OCI-LY7 (cell line): ENCODE measurements around the gene LRTM1. TPM values are rescaled to one million over a fixed set of nuclear protein-coding genes. Genes with fewer than 3 reads are reported as not detected.

Experiments used
- BruUV-seq: library from RNA; stranded (reverse); fragments of 400-500 nt; replicated peaks from 2 replicates; lab custom pipeline; 2021; lab: Mats Ljungman, UMichigan
- CTCF ChIA-PET: fragments of 300-600 bp; sonication (Branson Sonifier 250); formaldehyde crosslinking; loops from one replicate; lab custom pipeline; 2022; ENCODE audit warnings: antibody characterized with exemption; ENCODE audit not compliant: unreplicated experiment; lab: Charles Lee
- POLR2A ChIA-PET: fragments of 300-600 bp; sonication (Branson Sonifier 250); formaldehyde crosslinking; loops from one replicate; lab custom pipeline; 2022; ENCODE audit warnings: antibody characterized with exemption; lab: Charles Lee
- DNase-seq: peaks from one replicate; pipeline ENCODE4 v3.0.0-alpha.2; 2015; ENCODE audit warnings: low spot score
- H2AFZ ChIP-seq: fragments of 200-600 bp; sonication (generic), shearing (Covaris generic); 2 replicates; pipeline ENCODE4 v1.6.1; 2014; ENCODE audit warnings: mild to moderate bottlenecking, antibody characterized with exemption, low read length, moderate library complexity
- H3K27ac ChIP-seq: fragments of 200-600 bp; sonication (generic); 2 replicates; pipeline ENCODE4 v1.5.1; 2014; ENCODE audit warnings: mixed run types, low read depth, mild to moderate bottlenecking, moderate library complexity, low read length, inconsistent platforms; ENCODE audit not compliant: poor library complexity, severe bottlenecking
- H3K36me3 ChIP-seq: fragments of 200-600 bp; sonication (generic); 2 replicates; pipeline ENCODE4 v1.6.1; 2014; ENCODE audit warnings: mild to moderate bottlenecking, antibody characterized with exemption, low read length, moderate library complexity, mixed read lengths; ENCODE audit not compliant: insufficient read depth
- H3K4me1 ChIP-seq: fragments of 200-600 bp; sonication (generic); 2 replicates; pipeline ENCODE4 v1.5.1; 2014; ENCODE audit warnings: mild to moderate bottlenecking, low read length; ENCODE audit not compliant: insufficient read depth, poor library complexity, severe bottlenecking
- H3K4me2 ChIP-seq: fragments of 200-600 bp; sonication (generic); 2 replicates; pipeline ENCODE4 v1.6.1; 2014; ENCODE audit warnings: mild to moderate bottlenecking, low read length
- H3K4me3 ChIP-seq: fragments of 200-600 bp; sonication (generic); 2 replicates; pipeline ENCODE4 v1.5.1; 2014; ENCODE audit warnings: mild to moderate bottlenecking, low read depth, low read length; ENCODE audit not compliant: poor library complexity, severe bottlenecking
- H3K79me2 ChIP-seq: fragments of 200-600 bp; sonication (generic); 2 replicates; pipeline ENCODE4 v1.6.1; 2016; ENCODE audit warnings: low read depth, mild to moderate bottlenecking, low read length, moderate library complexity, mixed read lengths; ENCODE audit not compliant: insufficient read depth
- H3K9me2 ChIP-seq: fragments of 200-600 bp; sonication (generic); 2 replicates; pipeline ENCODE4 v1.6.1; 2016; ENCODE audit warnings: mild to moderate bottlenecking, low read length, mixed read lengths; ENCODE audit not compliant: insufficient read depth
- H3K9me3 ChIP-seq: fragments of 200-600 bp; sonication (generic); 2 replicates; pipeline ENCODE4 v1.6.1; 2014; ENCODE audit warnings: mild to moderate bottlenecking, mixed run types, low read length, mixed read lengths
- H4K20me1 ChIP-seq: fragments of 200-600 bp; sonication (generic); 2 replicates; pipeline ENCODE4 v1.6.1; 2014; ENCODE audit warnings: mild to moderate bottlenecking, antibody characterized with exemption, low read length, moderate library complexity, mixed read lengths; ENCODE audit not compliant: insufficient read depth
- EZH2phosphoT487 ChIP-seq: fragments of 200-600 bp; sonication (generic); IDR thresholded peaks from 2 replicates; pipeline ENCODE4 v1.6.1; 2018; ENCODE audit warnings: low read depth, borderline replicate concordance, mild to moderate bottlenecking, mixed run types, antibody characterized with exemption, low read length, moderate library complexity, mixed read lengths
- intact Hi-C: fragments of 100-400 bp; cut with micrococcal nuclease; formaldehyde crosslinking; loops from one replicate; pipeline ENCODE4 v1.10.0; 2022; ENCODE audit not compliant: unreplicated experiment
- total RNA-seq, 2 experiments: library from RNA; depleted of rRNA in 1 of 2; stranded (reverse); fragments of >200 nt in 1 of 2; shearing (Covaris generic) in 1 of 2; gene quantifications; 2 replicates each; pipeline ENCODE4 v1.2.3, GENCODE V29; 2014 to 2022
- TF ChIP-seq, protein P1 (sequence below): fragments of 200-600 bp; sonication (generic); conservative IDR thresholded peaks from 2 replicates; pipeline ENCODE4 v1.5.1; 2014; ENCODE audit warnings: mild to moderate bottlenecking, antibody characterized with exemption, low read length, moderate library complexity, mixed read lengths

Gene LRTM1
- total RNA-seq, 2 experiments from 2014 or later: not detected

DNA sequence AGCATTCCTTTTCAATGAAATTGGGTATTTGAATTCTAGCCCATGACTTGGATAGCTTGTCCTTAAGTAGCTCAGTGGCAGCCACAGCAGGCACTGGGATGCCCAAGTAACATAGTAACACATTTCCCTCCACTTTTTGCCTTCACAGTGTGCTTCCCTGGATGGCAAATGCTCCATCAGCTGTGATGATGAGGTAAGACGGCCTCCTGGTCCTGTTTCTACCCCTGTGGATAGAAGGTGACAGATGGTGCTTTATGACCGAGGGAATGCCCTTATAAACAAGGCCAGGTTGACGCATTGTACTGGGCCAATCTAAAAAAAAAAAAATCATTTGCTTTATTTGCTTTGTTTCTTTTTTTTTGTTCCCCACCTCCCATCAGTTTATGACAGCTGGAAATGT is 41.8 kb upstream of the LRTM1 start:
- Histone ChIP-seq H3K36me3 (no peaks in the 10 kb centered on the region), H2AFZ (no peak overlapping the region), H3K4me3 (no peak overlapping the region), H3K4me1 (no peaks in the 10 kb centered on the region), H3K9me2 (no peaks in the 10 kb centered on the region), H3K4me2 (no peak overlapping the region), H3K79me2 (no peaks in the 10 kb centered on the region), H3K27ac (no peak overlapping the region), H3K9me3 (no peaks in the 10 kb centered on the region), H4K20me1 (no peaks in the 10 kb centered on the region)
- ChIA-PET CTCF (no interaction called here), POLR2A (interaction anchor here (0.6 kb wide), 1 partner anchor 57 kb away, joined by 3 read pairs; no protein-coding TSS in a partner anchor)
- intact Hi-C loops: no loop called here
- no peak for TF ChIP-seq EZH2phosphoT487
- TF ChIP-seq, protein P1, sequence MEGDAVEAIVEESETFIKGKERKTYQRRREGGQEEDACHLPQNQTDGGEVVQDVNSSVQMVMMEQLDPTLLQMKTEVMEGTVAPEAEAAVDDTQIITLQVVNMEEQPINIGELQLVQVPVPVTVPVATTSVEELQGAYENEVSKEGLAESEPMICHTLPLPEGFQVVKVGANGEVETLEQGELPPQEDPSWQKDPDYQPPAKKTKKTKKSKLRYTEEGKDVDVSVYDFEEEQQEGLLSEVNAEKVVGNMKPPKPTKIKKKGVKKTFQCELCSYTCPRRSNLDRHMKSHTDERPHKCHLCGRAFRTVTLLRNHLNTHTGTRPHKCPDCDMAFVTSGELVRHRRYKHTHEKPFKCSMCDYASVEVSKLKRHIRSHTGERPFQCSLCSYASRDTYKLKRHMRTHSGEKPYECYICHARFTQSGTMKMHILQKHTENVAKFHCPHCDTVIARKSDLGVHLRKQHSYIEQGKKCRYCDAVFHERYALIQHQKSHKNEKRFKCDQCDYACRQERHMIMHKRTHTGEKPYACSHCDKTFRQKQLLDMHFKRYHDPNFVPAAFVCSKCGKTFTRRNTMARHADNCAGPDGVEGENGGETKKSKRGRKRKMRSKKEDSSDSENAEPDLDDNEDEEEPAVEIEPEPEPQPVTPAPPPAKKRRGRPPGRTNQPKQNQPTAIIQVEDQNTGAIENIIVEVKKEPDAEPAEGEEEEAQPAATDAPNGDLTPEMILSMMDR: no peak
- no TSS peak for BruUV-seq
- no peak for DNase-seq

DNA sequence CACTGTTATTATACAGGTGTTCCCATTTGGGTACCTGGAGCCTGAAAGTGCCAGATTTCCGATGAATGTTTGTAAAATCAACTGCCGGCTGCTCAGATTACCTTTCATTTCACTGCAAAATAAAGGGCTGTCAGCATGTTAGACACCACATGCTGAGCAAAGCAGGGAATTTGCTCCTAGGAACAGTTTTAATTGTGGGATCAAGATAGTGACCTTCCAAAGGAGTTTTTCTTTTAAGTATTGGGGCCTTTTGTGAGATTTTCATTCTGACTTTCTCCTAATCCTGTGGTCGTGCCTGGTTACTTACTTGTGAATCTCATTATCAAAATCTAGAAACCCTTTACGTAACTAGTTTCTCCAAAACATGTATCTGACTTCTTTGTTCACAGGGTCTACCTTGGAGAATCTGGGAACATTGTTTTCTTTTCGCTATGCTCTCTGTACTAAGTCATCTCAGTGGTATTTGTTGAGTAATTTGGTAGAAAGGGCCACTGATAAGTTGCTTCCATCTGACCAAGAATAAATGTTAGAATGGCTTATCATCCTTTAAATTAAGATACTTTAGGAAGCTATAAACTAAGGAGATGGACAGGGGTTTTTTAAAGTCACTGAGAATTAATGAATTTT is 40.8 kb upstream of the LRTM1 start:
- ChIA-PET POLR2A (interaction anchor here (0.7 to 0.8 kb wide), 2 partner anchors 9 to 57 kb away, joined by 3 to 4 read pairs; no protein-coding TSS in a partner anchor), CTCF (no interaction called here)
- no peak for DNase-seq
- Histone ChIP-seq H3K27ac (no peak overlapping the region), H3K9me2 (no peaks in the 10 kb centered on the region), H3K4me2 (no peak overlapping the region), H3K79me2 (no peaks in the 10 kb centered on the region), H4K20me1 (no peaks in the 10 kb centered on the region), H3K4me1 (no peaks in the 10 kb centered on the region), H3K4me3 (no peak overlapping the region), H3K9me3 (no peaks in the 10 kb centered on the region), H3K36me3 (no peaks in the 10 kb centered on the region), H2AFZ (no peak overlapping the region)
- no peak for TF ChIP-seq EZH2phosphoT487
- TF ChIP-seq, protein P1: no peak
- no TSS peak for BruUV-seq
- intact Hi-C loops: no loop called here

DNA sequence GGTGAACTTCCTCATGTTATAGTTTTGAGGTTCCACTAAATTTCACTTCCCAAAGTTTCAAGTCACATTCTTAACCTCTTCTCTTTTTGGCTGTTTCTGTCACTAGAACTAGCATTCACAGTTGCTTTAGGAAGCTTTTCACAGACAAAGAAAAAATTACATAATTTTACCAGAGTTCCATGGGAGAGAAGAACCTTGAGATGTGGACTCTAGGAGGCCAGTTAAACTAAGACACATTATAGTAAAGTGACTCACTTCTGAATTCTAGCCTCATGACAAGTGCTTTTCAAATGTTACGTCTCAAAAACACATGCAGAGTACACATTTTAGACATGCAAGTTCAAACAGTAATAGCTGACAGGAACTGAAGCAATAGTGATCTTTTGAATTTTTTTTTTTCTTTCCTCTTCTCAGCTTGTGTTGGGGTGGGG is 39.9 kb upstream of the LRTM1 start:
- no peaks in the 10 kb centered on the region for H3K9me3 ChIP-seq
- H3K4me3 ChIP-seq: no peak overlapping the region
- DNase-seq: no peak
- H3K36me3 ChIP-seq: no peaks in the 10 kb centered on the region
- H3K4me1 ChIP-seq: no peaks in the 10 kb centered on the region
- H3K79me2 ChIP-seq: no peaks in the 10 kb centered on the region
- POLR2A ChIA-PET: interaction anchor here (0.8 kb wide), 1 partner anchor 8 kb away, joined by 3 read pairs; no protein-coding TSS in a partner anchor
- no TSS peak for BruUV-seq
- H3K27ac ChIP-seq: no peak overlapping the region
- TF ChIP-seq, protein P1: no peak
- no peak for TF ChIP-seq EZH2phosphoT487
- H2AFZ ChIP-seq: no peak overlapping the region
- CTCF ChIA-PET: no interaction called here
- H3K9me2 ChIP-seq: no peaks in the 10 kb centered on the region
- H4K20me1 ChIP-seq: no peaks in the 10 kb centered on the region
- H3K4me2 ChIP-seq: no peak overlapping the region
- intact Hi-C loops: no loop called here
